Upper lobe of left lung (tissue), 6 donors: ENCODE measurements around the gene PF4V1. TPM values are rescaled to one million over a fixed set of nuclear protein-coding genes. Genes with fewer than 3 reads are reported as not detected.

Experiments used
- ATAC-seq, 2 donors: fragments of 200-7000 bp; cut with Tn5 transposase; one replicate each; pipeline ENCODE4 v1.9.1; 2022; ENCODE audit warnings: mild to moderate bottlenecking in 2 of 2, moderate library complexity in 2 of 2; ENCODE audit not compliant: low FRiP score in 2 of 2
- DNase-seq, 2 donors: peaks; one replicate each; pipeline ENCODE4 v3.0.0-alpha.2; 2019 to 2020
- H3K27ac ChIP-seq, 4 donors: fragments of 200-600 bp; sonication (generic); one replicate each; pipeline ENCODE4 v1.5.1; 2016 to 2019
- H3K27me3 ChIP-seq, 4 donors: fragments of 200-600 bp; sonication (generic); one replicate each; pipeline ENCODE4 v1.5.1; 2017 to 2019
- H3K36me3 ChIP-seq, 4 donors: fragments of 200-600 bp; sonication (generic); one replicate each; pipeline ENCODE4 v1.5.1; 2016 to 2019
- H3K4me1 ChIP-seq, 4 donors: fragments of 200-600 bp; sonication (generic); one replicate each; pipeline ENCODE4 v1.5.1; 2018 to 2019
- H3K4me3 ChIP-seq, 4 donors: fragments of 200-600 bp; sonication (generic); one replicate each; pipeline ENCODE4 v1.5.1; 2017 to 2019; ENCODE audit warnings: mild to moderate bottlenecking in 2 of 4, moderate library complexity in 1 of 4
- H3K9me3 ChIP-seq, 4 donors: fragments of 200-600 bp; sonication (generic); one replicate each; pipeline ENCODE4 v1.5.1; 2018 to 2019
- EP300 ChIP-seq, 4 donors: sonication (generic); formaldehyde crosslinking; IDR thresholded peaks; one replicate each; pipeline ENCODE4 v1.5.1; 2017; ENCODE audit warnings: antibody characterized with exemption in 4 of 4, control low read depth in 2 of 4
- POLR2A ChIP-seq, 4 donors: fragments of 450-650 bp; IDR thresholded peaks; one replicate each; pipeline ENCODE4 v1.5.1; 2016 to 2017; ENCODE audit warnings: antibody characterized with exemption in 4 of 4, mild to moderate bottlenecking in 2 of 4
- POLR2AphosphoS5 ChIP-seq, 2 donors: sonication (generic); formaldehyde crosslinking; IDR thresholded peaks; one replicate each; pipeline ENCODE4 v1.5.1; 2017; ENCODE audit warnings: antibody characterized with exemption in 2 of 2
- WGBS, 2 donors: methylation state at CpG; one replicate each; pipeline ENCODE4 v1.1.5; 2017 to 2018; 5-methylcytosine and 5-hydroxymethylcytosine counted together
- total RNA-seq, 6 donors: library from RNA; depleted of rRNA in 4 of 6; stranded (reverse); fragments of >200 nt in 4 of 6; gene quantifications; one replicate each; pipeline versions ENCODE4 v1.1.0 to v1.2.1, GENCODE V29; 2016 to 2021
- TF ChIP-seq, protein P1 (sequence below), 6 experiments: fragments of 450-650 bp in 4 of 6; fragments of 200-600 bp in 2 of 6; sonication (generic) in 2 of 6; IDR thresholded peaks; one replicate each; pipeline ENCODE4 v1.5.1; 2016 to 2019; ENCODE audit warnings: antibody characterized with exemption in 6 of 6
- donor health status: DM: no; HTN: no; CAD: no; lungs with moderate emphysema.
- donor health status: DM: no; HTN: yes; CAD: no; lungs with severe emphysema.

Gene PF4V1
- total RNA-seq, 6 donors from 2014 or later: not detected

DNA sequence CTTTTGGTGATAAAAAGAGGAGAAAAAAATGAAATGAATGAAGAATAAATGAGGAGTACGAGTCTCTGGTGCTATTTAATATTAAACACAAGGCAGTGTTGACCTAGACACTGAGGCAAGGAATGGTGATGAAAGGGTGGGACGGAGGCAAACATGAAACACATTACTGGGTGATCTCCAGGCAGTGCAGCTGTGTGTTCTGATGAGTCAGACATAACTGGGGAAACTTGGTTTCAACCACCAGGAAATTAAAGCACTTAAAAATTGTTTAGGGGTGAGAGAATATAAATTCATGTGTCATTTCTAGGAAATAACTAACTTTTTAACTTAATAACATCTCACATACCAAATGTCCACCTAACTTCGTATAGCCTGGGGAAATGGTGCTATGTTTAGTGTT lies 36.3 kb upstream of the PF4V1 start:
- Histone ChIP-seq H3K27ac (no peak overlapping the region), H3K36me3 (no peaks in the 10 kb centered on the region), H3K4me1 (no peaks in the 10 kb centered on the region), H3K4me3 (no peak overlapping the region), H3K27me3 (no peaks in the 10 kb centered on the region), H3K9me3 (no peaks in the 10 kb centered on the region)
- 50 to 63% methylated on average over 3 of the region's 3 CpGs for WGBS, 2 donors
- no peak for DNase-seq
- ATAC-seq: peak in 1 of 2 donors; percentile 95
- TF ChIP-seq, protein P1, sequence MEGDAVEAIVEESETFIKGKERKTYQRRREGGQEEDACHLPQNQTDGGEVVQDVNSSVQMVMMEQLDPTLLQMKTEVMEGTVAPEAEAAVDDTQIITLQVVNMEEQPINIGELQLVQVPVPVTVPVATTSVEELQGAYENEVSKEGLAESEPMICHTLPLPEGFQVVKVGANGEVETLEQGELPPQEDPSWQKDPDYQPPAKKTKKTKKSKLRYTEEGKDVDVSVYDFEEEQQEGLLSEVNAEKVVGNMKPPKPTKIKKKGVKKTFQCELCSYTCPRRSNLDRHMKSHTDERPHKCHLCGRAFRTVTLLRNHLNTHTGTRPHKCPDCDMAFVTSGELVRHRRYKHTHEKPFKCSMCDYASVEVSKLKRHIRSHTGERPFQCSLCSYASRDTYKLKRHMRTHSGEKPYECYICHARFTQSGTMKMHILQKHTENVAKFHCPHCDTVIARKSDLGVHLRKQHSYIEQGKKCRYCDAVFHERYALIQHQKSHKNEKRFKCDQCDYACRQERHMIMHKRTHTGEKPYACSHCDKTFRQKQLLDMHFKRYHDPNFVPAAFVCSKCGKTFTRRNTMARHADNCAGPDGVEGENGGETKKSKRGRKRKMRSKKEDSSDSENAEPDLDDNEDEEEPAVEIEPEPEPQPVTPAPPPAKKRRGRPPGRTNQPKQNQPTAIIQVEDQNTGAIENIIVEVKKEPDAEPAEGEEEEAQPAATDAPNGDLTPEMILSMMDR (IDR thresholded peaks at IDR 0.05): no peak
- TF ChIP-seq EP300 (IDR thresholded peaks at IDR 0.05) (no peak), POLR2A (IDR thresholded peaks at IDR 0.05) (no peak), POLR2AphosphoS5 (IDR thresholded peaks at IDR 0.05) (no peak)

DNA sequence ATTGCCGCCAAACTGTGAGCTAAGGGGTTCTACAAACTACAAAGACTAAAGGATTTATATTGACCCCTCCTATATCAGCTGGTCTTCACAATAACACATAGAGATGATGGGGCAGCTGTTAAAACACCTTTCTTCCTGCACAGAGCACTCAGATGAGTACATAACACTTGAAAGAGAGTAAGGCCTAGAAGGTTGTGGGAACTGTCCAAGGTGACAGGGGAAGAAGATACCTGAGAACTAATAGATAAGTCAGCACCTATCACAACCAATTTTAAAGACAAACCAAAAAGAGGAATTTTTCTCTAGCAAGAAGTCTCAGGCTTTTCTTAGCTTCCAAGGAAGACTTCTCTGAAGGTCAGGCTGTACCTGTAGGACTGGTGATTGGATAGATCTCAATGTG lies 35.8 kb upstream of the PF4V1 start:
- H3K4me3 ChIP-seq: no peak overlapping the region
- TF ChIP-seq POLR2A (IDR thresholded peaks at IDR 0.05): no peak
- H3K4me1 ChIP-seq: no peaks in the 10 kb centered on the region
- no peaks in the 10 kb centered on the region for H3K27me3 ChIP-seq
- H3K27ac ChIP-seq: no peak overlapping the region
- no peaks in the 10 kb centered on the region for H3K36me3 ChIP-seq
- DNase-seq: no peak
- H3K9me3 ChIP-seq: no peaks in the 10 kb centered on the region
- WGBS, 2 donors: 94 to 100% methylated on average over 1 of the region's 1 CpG
- no peak for ATAC-seq

DNA sequence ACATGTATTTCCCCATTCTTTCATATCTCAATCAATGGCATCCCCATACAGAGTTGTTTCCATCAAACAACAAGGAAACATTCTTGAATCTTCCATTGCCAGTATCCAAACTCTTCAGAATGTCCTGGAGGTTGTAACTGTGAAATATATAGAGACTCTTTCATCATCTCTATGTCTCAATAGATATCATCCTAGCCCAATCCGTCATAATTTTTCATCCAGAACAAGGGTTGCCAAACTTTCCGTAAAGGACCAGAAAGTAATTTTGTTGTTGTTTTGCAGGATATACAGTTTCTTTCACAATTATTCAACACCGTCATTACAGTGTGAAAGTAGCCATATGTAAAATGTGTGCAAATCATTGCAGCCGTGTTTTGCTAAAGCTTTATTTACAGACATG lies 31.8 kb upstream of the PF4V1 start:
- Histone ChIP-seq H3K4me3 (no peak overlapping the region), H3K9me3 (no peaks in the 10 kb centered on the region), H3K27ac (no peak overlapping the region), H3K27me3 (no peaks in the 10 kb centered on the region), H3K4me1 (no peaks in the 10 kb centered on the region), H3K36me3 (no peaks in the 10 kb centered on the region)
- WGBS, 2 donors: 75 to 80% methylated on average over 4 of the region's 4 CpGs
- DNase-seq (no peak), ATAC-seq (no peak)
- no peak for TF ChIP-seq POLR2A (IDR thresholded peaks at IDR 0.05)
- TF ChIP-seq, protein P1 (IDR thresholded peaks at IDR 0.05): no peak
- no peak for TF ChIP-seq POLR2AphosphoS5 (IDR thresholded peaks at IDR 0.05)
- TF ChIP-seq EP300 (IDR thresholded peaks at IDR 0.05): no peak

DNA sequence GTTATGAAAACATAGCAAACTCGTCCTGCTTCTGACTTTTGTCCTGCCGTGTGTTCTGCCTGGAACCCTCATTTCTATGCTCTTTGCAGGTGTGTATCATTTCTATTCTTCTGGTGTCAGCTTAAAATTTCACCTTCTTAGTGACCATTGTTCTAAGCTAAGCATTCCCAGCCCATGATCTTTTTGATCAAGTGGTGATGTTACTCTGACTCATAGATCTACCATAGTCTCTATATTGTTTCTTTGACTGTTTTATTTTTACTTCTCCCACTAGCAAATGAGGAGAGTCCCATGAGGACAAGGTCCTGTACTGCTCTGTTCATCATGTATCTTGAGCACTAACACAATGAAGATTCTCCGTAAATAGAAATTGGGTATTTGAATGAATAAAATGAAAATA lies 30.7 kb upstream of the PF4V1 start:
- Histone ChIP-seq H3K9me3 (peaks cover 0 to 1% (median 0%) of the 10 kb centered on the region in 4 donors), H3K4me1 (no peaks in the 10 kb centered on the region), H3K4me3 (no peak overlapping the region), H3K36me3 (no peaks in the 10 kb centered on the region), H3K27me3 (no peaks in the 10 kb centered on the region), H3K27ac (no peak overlapping the region)
- TF ChIP-seq POLR2A (IDR thresholded peaks at IDR 0.05): no peak
- no peak for TF ChIP-seq EP300 (IDR thresholded peaks at IDR 0.05)
- TF ChIP-seq POLR2AphosphoS5 (IDR thresholded peaks at IDR 0.05): no peak
- TF ChIP-seq, protein P1 (IDR thresholded peaks at IDR 0.05): no peak
- DNase-seq (no peak), ATAC-seq (no peak)
- 86 to 88% methylated on average over 3 of the region's 3 CpGs for WGBS, 2 donors

DNA sequence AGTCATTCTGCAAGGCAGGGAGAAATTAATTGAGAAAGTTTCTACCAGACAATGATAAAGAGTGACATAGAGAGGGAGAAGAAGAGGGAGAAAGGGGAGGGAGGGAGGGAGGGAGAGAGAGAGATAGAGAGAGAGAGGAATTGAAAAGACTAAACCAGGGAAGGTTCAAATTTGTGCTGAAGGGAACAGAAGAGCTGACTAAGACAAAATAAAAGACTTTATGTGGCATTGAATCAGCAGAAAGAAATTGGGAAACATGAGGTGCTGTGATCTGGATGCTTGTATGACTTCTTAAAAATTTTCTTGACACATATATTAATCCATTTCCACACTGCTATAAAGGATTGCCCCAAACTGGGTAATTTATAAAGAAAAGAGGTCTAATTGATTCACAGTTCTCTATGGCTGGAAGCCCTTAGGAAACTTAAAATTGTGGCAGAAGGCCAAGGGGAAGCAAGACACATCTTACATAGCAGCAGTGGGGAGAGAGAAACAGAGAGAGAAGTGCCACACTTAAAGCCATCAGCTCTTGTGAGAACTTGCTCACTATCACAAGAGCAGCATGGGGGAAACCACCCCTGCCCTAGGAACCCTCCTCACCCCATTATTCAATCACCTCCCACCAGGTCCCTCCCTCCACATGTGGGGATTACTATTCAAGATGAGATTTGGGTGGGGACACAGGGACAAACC lies 30.1 kb upstream of the PF4V1 start:
- ATAC-seq (peak in 1 of 2 donors; percentile 50), DNase-seq (peak in 1 of 2 donors; percentile 32)
- H3K27me3 ChIP-seq: no peaks in the 10 kb centered on the region
- H3K36me3 ChIP-seq: no peaks in the 10 kb centered on the region
- H3K27ac ChIP-seq: no peak overlapping the region
- H3K4me3 ChIP-seq: no peak overlapping the region
- peaks cover 0 to 4% (median 0%) of the 10 kb centered on the region in 4 donors for H3K9me3 ChIP-seq
- TF ChIP-seq, protein P1 (IDR thresholded peaks at IDR 0.05): no peak
- no peak for TF ChIP-seq POLR2AphosphoS5 (IDR thresholded peaks at IDR 0.05)
- TF ChIP-seq POLR2A (IDR thresholded peaks at IDR 0.05): no peak
- no peak for TF ChIP-seq EP300 (IDR thresholded peaks at IDR 0.05)
- H3K4me1 ChIP-seq: no peaks in the 10 kb centered on the region
